KMS-11 (cell line): Measurements from ENCODE around the gene INPP5A.

Experiments
- H2AFZ ChIP-seq: fragments of 200-600 bp; sonication (generic); 2 replicates; pipeline ENCODE4 v1.6.1; 2016; ENCODE audit warnings: antibody characterized with exemption, mixed run types, low read depth
- H3K27ac ChIP-seq: fragments of 200-600 bp; sonication (generic); 2 replicates; pipeline ENCODE4 v1.6.1; 2016; ENCODE audit warnings: mild to moderate bottlenecking, mixed run types
- H3K27me3 ChIP-seq: fragments of 200-600 bp; sonication (generic); 2 replicates; pipeline ENCODE4 v1.6.1; 2017; ENCODE audit warnings: mild to moderate bottlenecking, low read depth, mixed run types, moderate library complexity; ENCODE audit not compliant: insufficient read depth
- H3K36me3 ChIP-seq: fragments of 200-600 bp; sonication (generic); 2 replicates; pipeline ENCODE4 v1.6.1; 2017; ENCODE audit warnings: mild to moderate bottlenecking, mixed run types; ENCODE audit not compliant: insufficient read depth
- H3K4me1 ChIP-seq: fragments of 200-600 bp; sonication (generic); 2 replicates; pipeline ENCODE4 v1.6.1; 2016; ENCODE audit warnings: mild to moderate bottlenecking, low read depth, mixed run types; ENCODE audit not compliant: poor library complexity, severe bottlenecking
- H3K4me2 ChIP-seq: fragments of 200-600 bp; sonication (generic); 2 replicates; pipeline ENCODE4 v1.7.0; 2016; ENCODE audit warnings: mild to moderate bottlenecking, mixed run types
- H3K4me3 ChIP-seq: fragments of 200-600 bp; sonication (generic); IDR thresholded peaks from 2 replicates; pipeline ENCODE4 v1.6.1; 2017; ENCODE audit warnings: low read depth, low read length, mixed read lengths; ENCODE audit not compliant: insufficient read depth
- H3K79me2 ChIP-seq: fragments of 200-600 bp; sonication (generic); 2 replicates; pipeline ENCODE4 v1.6.1; 2016; ENCODE audit warnings: low read depth, mixed run types; ENCODE audit not compliant: insufficient read depth
- H3K9ac ChIP-seq: fragments of 200-600 bp; sonication (generic); 2 replicates; pipeline ENCODE4 v1.6.1; 2016; ENCODE audit warnings: mild to moderate bottlenecking, mixed run types
- H4K20me1 ChIP-seq: fragments of 200-600 bp; sonication (generic); 2 replicates; pipeline ENCODE4 v1.6.1; 2016; ENCODE audit warnings: mild to moderate bottlenecking, mixed run types; ENCODE audit not compliant: insufficient read depth
- TF ChIP-seq, protein P1 (sequence below): fragments of 200-600 bp; sonication (generic); conservative IDR thresholded peaks from 2 replicates; pipeline ENCODE4 v1.6.1; 2017; ENCODE audit warnings: low read depth, mild to moderate bottlenecking, antibody characterized with exemption, low read length, moderate library complexity, mixed read lengths

INPP5A gene

DNA sequence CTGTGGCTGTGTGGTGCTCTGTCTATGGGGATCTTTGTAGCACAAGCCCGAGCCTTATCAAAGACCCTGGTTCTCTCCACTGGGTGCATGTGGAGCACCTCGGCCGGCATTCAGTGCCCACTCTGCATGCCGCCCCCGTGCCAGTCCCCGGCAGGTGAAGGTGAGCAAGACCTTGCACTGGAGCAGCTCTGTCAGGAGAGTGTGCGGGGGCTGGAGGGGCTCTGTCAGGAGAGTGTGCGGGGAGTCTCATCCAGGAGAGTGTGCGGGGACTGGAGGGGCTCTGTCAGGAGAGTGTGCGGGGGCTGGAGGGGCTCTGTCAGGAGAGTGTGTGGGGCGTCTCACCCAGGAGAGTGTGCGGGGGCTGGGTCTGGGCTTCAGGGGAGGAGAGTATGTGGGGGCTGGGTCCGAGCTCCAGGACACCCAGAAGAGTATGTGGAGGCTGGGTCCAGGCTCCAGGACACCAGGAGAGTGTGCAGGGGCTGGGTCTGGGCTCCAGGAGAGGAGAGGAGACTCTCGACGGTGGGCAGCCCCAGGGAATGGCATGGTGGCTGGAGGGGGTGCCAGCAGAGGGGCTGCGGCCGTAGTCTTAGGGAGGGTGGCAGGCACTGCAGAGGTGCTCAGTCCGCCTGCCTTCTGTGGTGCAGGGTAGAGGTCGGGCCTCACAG is 40.8 kb downstream of the INPP5A start:
- Histone ChIP-seq H3K4me3 (no peak overlapping the region), H3K4me1 (peaks cover 3% of the 10 kb centered on the region), H3K27me3 (no peaks in the 10 kb centered on the region)

DNA sequence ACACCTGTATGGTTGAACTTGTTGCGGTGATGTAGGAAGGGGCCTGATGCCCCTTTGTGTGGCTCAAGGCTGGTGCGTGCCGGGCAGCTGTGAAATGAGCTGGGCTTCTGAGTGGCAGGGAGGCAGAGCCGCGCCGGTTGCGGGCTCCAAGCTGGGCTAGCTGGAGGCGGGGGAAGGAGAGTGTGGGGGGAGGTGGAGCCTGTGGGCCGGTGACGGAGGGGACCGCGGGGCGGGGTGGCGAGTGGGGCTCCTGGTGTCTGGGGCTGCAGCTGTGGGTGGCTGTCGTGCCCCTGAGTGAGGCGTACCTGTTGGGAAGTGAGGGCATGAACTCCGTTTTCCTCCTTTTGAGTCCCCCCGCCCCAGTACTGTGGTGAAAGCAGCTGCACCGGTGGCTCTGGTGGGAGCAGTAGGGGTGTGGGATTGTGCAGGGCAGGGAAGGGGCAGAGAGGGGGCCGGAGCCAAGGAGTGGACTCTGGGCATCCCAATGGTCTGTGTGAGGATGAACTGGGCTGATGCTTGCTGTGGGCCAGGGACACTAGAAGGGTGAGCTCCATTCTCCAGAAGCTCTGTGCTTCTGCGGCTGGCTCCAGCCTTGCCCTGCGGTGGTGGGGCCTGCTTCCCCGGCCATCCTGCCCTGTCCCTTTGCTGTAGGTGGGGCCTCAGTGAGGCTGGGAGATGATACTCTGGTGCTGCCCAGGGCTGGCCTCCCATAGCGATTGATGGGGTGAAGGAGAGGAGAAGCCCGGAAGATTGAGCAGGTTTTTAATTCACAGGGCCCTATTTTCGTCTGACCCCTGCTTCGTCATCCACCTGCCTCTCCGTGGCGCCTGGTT is 41.7 kb downstream of the INPP5A start:
- Histone ChIP-seq H3K27me3 (no peaks in the 10 kb centered on the region), H4K20me1 (no peaks in the 10 kb centered on the region), H3K27ac (no peak overlapping the region), H2AFZ (no peak overlapping the region), H3K9ac (no peak overlapping the region), H3K4me3 (no peak overlapping the region), H3K4me2 (no peak overlapping the region), H3K4me1 (no peaks in the 10 kb centered on the region), H3K79me2 (no peaks in the 10 kb centered on the region; the same call in 1 of the 2 replicates), H3K36me3 (no peaks in the 10 kb centered on the region)
- TF ChIP-seq, protein P1, sequence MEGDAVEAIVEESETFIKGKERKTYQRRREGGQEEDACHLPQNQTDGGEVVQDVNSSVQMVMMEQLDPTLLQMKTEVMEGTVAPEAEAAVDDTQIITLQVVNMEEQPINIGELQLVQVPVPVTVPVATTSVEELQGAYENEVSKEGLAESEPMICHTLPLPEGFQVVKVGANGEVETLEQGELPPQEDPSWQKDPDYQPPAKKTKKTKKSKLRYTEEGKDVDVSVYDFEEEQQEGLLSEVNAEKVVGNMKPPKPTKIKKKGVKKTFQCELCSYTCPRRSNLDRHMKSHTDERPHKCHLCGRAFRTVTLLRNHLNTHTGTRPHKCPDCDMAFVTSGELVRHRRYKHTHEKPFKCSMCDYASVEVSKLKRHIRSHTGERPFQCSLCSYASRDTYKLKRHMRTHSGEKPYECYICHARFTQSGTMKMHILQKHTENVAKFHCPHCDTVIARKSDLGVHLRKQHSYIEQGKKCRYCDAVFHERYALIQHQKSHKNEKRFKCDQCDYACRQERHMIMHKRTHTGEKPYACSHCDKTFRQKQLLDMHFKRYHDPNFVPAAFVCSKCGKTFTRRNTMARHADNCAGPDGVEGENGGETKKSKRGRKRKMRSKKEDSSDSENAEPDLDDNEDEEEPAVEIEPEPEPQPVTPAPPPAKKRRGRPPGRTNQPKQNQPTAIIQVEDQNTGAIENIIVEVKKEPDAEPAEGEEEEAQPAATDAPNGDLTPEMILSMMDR = no peak

More for the DNA sequence above, 40.8 kb downstream of the INPP5A start:
- Histone ChIP-seq H4K20me1 (no peaks in the 10 kb centered on the region), H3K4me2 (no peak overlapping the region), H2AFZ (no peak overlapping the region), H3K36me3 (no peaks in the 10 kb centered on the region), H3K27ac (no peak overlapping the region), H3K79me2 (peaks cover 3% of the 10 kb centered on the region; the same call in 1 of the 2 replicates), H3K9ac (no peak overlapping the region)
- TF ChIP-seq, protein P1 = no peak

DNA sequence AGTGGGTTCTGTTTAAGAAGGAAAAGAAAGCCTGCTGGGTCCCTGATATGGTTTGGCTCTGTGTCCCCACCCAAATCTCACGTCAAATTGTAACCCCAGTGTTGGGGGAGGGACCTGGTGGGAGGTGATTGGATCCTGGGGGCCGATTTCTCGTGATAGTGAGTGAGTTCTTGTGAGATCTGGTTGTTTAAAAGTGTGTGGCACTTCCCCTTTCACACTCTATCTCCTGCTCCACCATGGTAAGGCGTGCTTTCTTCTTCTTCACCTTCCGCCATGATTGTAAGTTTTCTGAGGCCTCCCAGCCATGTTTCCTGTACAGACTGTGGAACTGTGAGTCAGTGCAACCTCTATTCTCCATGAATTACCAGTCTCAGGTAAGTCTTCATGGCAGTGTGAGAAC is 42.6 kb downstream of the INPP5A start:
- H2AFZ ChIP-seq = no peak overlapping the region
- H3K9ac ChIP-seq = no peak overlapping the region
- no peaks in the 10 kb centered on the region for H4K20me1 ChIP-seq
- H3K79me2 ChIP-seq = no peaks in the 10 kb centered on the region; the same call in 1 of the 2 replicates
- H3K27me3 ChIP-seq = no peaks in the 10 kb centered on the region
- H3K4me1 ChIP-seq = no peaks in the 10 kb centered on the region
- no peak overlapping the region for H3K4me3 ChIP-seq
- H3K27ac ChIP-seq = no peak overlapping the region
- no peak overlapping the region for H3K4me2 ChIP-seq
- H3K36me3 ChIP-seq = no peaks in the 10 kb centered on the region
- TF ChIP-seq, protein P1 = no peak

DNA sequence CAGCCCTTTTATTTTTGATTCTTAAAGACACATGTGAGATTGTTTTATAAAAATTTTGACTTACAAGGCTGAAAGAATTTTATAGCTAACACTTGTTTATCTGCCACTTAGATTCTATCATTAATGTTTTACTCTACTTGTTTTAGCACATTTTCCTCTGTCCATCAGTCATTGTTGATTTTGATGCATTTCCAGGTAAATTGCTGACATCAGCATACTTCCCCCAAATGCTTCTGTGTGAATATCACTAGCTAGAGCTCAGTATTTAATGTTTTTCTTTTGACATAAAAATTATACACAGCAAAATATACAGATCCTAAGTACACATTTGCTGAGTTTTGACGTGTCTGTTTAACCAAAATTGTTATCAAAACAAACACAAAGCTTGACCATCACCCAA is 43.0 kb downstream of the INPP5A start:
- H3K4me1 ChIP-seq = no peaks in the 10 kb centered on the region
- no peaks in the 10 kb centered on the region for H4K20me1 ChIP-seq
- no peak overlapping the region for H3K27ac ChIP-seq
- H3K4me3 ChIP-seq = no peak overlapping the region
- H3K79me2 ChIP-seq = no peaks in the 10 kb centered on the region; the same call in 1 of the 2 replicates
- H3K9ac ChIP-seq = no peak overlapping the region
- no peaks in the 10 kb centered on the region for H3K27me3 ChIP-seq
- TF ChIP-seq, protein P1 = no peak
- no peaks in the 10 kb centered on the region for H3K36me3 ChIP-seq
- H3K4me2 ChIP-seq = no peak overlapping the region
- H2AFZ ChIP-seq = no peak overlapping the region
